Muscle layer of duodenum (tissue), 2 donors: ENCODE measurements around the gene DMRT3.

Experiments
- H3K27ac ChIP-seq: one replicate; pipeline ENCODE4 v1.7.0; 2013; ENCODE audit warnings: mild to moderate bottlenecking, low read length
- H3K27me3 ChIP-seq: one replicate; pipeline ENCODE4 v1.7.0; 2013; ENCODE audit warnings: low read depth, mild to moderate bottlenecking, control low read depth, low read length
- H3K36me3 ChIP-seq, 2 donors: one replicate each; pipeline ENCODE4 v1.7.0; 2013; ENCODE audit warnings: low read length in 2 of 2, control low read depth in 1 of 2, mild to moderate bottlenecking in 1 of 2; ENCODE audit not compliant: insufficient read depth in 2 of 2, control insufficient read depth in 1 of 2
- H3K4me1 ChIP-seq, 2 donors: one replicate each; pipeline ENCODE4 v1.7.0; 2013; ENCODE audit warnings: low read length in 2 of 2, mild to moderate bottlenecking in 2 of 2, control low read depth in 1 of 2, moderate library complexity in 1 of 2; ENCODE audit not compliant: insufficient read depth in 2 of 2, control insufficient read depth in 1 of 2
- H3K4me3 ChIP-seq, 2 donors: one replicate each; pipeline ENCODE4 v1.7.0; 2013; ENCODE audit warnings: low read length in 2 of 2, low read depth in 1 of 2, mild to moderate bottlenecking in 1 of 2
- H3K9me3 ChIP-seq, 2 donors: one replicate each; pipeline ENCODE4 v1.7.0; 2013; ENCODE audit warnings: low read length in 2 of 2, control low read depth in 1 of 2, mild to moderate bottlenecking in 1 of 2; ENCODE audit not compliant: control insufficient read depth in 1 of 2
- donor health status: healthy.

The DMRT3 gene

GRCh38 chr9:1009101-1009707 lies 32.7 kb downstream of the DMRT3 start:
- H3K27me3 ChIP-seq = peaks cover 9% of the 10 kb centered on the region
- no peak overlapping the region for H3K27ac ChIP-seq
- no peaks in the 10 kb centered on the region for H3K4me1 ChIP-seq
- no peak overlapping the region for H3K4me3 ChIP-seq
- H3K9me3 ChIP-seq = no peaks in the 10 kb centered on the region
- no peaks in the 10 kb centered on the region for H3K36me3 ChIP-seq

GRCh38 chr9:1013021-1013420 lies 36.6 kb downstream of the DMRT3 start:
- H3K4me1 ChIP-seq = no peaks in the 10 kb centered on the region
- H3K4me3 ChIP-seq = no peak overlapping the region
- peaks cover 8% of the 10 kb centered on the region for H3K27me3 ChIP-seq
- no peak overlapping the region for H3K27ac ChIP-seq
- no peaks in the 10 kb centered on the region for H3K9me3 ChIP-seq
- no peaks in the 10 kb centered on the region for H3K36me3 ChIP-seq

GRCh38 chr9:1014225-1014624 lies 37.8 kb downstream of the DMRT3 start:
- H3K9me3 ChIP-seq = no peaks in the 10 kb centered on the region
- no peak overlapping the region for H3K4me3 ChIP-seq
- H3K36me3 ChIP-seq = no peaks in the 10 kb centered on the region
- no peak overlapping the region for H3K27ac ChIP-seq
- no peaks in the 10 kb centered on the region for H3K27me3 ChIP-seq
- H3K4me1 ChIP-seq = no peaks in the 10 kb centered on the region

- Histone ChIP-seq H3K27me3 (no peaks in the 10 kb centered on the region), H3K36me3 (no peaks in the 10 kb centered on the region), H3K27ac (no peak overlapping the region), H3K4me3 (no peak overlapping the region), H3K9me3 (no peaks in the 10 kb centered on the region), H3K4me1 (no peaks in the 10 kb centered on the region)
These were observed 38.2 kb downstream of the DMRT3 start for GRCh38 chr9:1014640-1015039.

DNA sequence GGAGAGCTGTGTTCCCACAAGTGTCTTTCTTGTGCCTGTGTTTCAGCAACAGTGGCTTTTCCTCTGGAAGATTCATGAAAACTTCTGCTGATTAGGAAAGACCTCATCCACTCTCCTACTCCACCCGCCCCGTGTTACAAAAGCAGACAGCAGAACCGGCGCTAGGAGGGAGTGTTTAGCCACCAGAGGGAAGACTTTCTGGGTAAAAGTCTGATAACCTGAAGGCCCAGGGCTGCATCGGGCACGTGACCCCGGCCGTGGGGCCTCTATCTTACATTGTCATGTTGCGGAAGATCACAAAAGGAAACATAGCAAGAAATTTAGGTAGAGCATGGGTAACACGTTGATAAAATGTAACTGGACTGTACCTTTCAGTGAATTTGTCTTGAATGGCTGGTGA lies 41.7 kb downstream of the DMRT3 start:
- Histone ChIP-seq H3K4me3 (no peak overlapping the region), H3K27ac (no peak overlapping the region), H3K4me1 (no peaks in the 10 kb centered on the region), H3K9me3 (peaks cover 3 to 12% of the 10 kb centered on the region in 2 donors), H3K36me3 (no peaks in the 10 kb centered on the region), H3K27me3 (no peaks in the 10 kb centered on the region)

GRCh38 chr9:1024112-1024511 lies 47.7 kb downstream of the DMRT3 start:
- Histone ChIP-seq H3K4me1 (no peaks in the 10 kb centered on the region), H3K36me3 (no peaks in the 10 kb centered on the region), H3K27ac (no peak overlapping the region), H3K9me3 (peaks cover 8 to 16% of the 10 kb centered on the region in 2 donors), H3K27me3 (no peaks in the 10 kb centered on the region), H3K4me3 (no peak overlapping the region)

GRCh38 chr9:1025131-1025530 lies 48.7 kb downstream of the DMRT3 start:
- Histone ChIP-seq H3K27me3 (no peaks in the 10 kb centered on the region), H3K4me1 (no peaks in the 10 kb centered on the region)

GRCh38 chr9:1026219-1026618 lies 49.8 kb downstream of the DMRT3 start:
- Histone ChIP-seq H3K4me3 (no peak overlapping the region), H3K27ac (no peak overlapping the region), H3K4me1 (no peaks in the 10 kb centered on the region), H3K27me3 (no peaks in the 10 kb centered on the region), H3K9me3 (peaks cover 8 to 16% of the 10 kb centered on the region in 2 donors), H3K36me3 (no peaks in the 10 kb centered on the region)

More at GRCh38 chr9:1025131-1025530, 48.7 kb downstream of the DMRT3 start:
- Histone ChIP-seq H3K27ac (no peak overlapping the region), H3K4me3 (no peak overlapping the region), H3K9me3 (peaks cover 8 to 16% of the 10 kb centered on the region in 2 donors), H3K36me3 (no peaks in the 10 kb centered on the region)

DNA sequence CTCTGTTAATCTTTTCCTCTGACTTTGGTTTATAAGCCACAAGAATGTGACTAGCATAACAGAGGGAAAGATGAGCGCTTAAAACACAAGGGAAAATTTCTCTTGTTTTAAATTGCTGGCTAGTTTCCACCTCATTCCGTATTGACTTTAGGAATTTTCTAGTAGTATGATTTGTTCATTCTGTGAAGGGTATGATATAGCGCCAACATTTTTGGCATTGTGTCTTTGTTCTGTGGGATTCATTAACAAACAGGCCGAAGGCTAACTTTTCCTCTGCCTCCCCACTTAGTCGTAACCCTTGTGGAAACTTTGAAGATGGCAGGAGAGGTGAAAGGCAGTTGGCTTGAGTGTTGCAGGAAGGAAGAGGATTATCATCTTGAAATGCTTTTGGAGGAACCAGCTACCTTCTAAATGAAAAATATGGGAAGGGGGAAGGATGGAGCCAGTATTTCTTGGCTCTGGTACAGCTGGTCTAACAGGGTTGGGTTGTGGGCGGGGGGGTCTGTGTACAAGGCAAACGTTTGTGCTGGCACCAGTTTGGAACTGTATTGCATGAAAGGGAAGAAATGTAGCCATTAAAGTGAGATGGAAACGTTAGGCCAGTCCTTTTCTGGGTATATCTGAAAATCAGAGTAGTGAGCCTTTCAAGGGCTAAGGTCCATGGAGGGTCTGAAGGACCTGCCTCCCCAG lies 52.2 kb downstream of the DMRT3 start:
- H3K27me3 ChIP-seq = peaks cover 12% of the 10 kb centered on the region
- H3K4me3 ChIP-seq = no peak overlapping the region
- H3K4me1 ChIP-seq = no peaks in the 10 kb centered on the region
- H3K36me3 ChIP-seq = no peaks in the 10 kb centered on the region
- H3K9me3 ChIP-seq = no peaks in the 10 kb centered on the region
- H3K27ac ChIP-seq = no peak overlapping the region

- Histone ChIP-seq H3K4me1 (no peaks in the 10 kb centered on the region), H3K27ac (no peak overlapping the region), H3K36me3 (no peaks in the 10 kb centered on the region), H3K4me3 (no peak overlapping the region), H3K9me3 (no peaks in the 10 kb centered on the region), H3K27me3 (peaks cover 23% of the 10 kb centered on the region)
These were observed 55.6 kb downstream of the DMRT3 start for GRCh38 chr9:1031951-1032601.

GRCh38 chr9:1034271-1034670 lies 57.8 kb downstream of the DMRT3 start:
- peaks cover 28% of the 10 kb centered on the region for H3K27me3 ChIP-seq

More at GRCh38 chr9:1034271-1034670, 57.8 kb downstream of the DMRT3 start:
- Histone ChIP-seq H3K36me3 (no peaks in the 10 kb centered on the region), H3K27ac (no peak overlapping the region), H3K4me3 (no peak overlapping the region), H3K4me1 (no peaks in the 10 kb centered on the region), H3K9me3 (no peaks in the 10 kb centered on the region)
